HG03280 (cell line): ENCODE measurements around the gene ANXA6.
"Not testable (repeated sequence)": the region's sequence is repeated elsewhere in the genome, so short reads cannot be mapped to it uniquely, and the experiment has no call there.

Experiments used
- ATAC-seq: cut with Tn5 transposase; IDR thresholded peaks from one replicate; pipeline ENCODE4 v1.9.1; 2021; ENCODE audit warnings: mild to moderate bottlenecking, moderate library complexity; ENCODE audit not compliant: unreplicated experiment

ANXA6 gene

DNA sequence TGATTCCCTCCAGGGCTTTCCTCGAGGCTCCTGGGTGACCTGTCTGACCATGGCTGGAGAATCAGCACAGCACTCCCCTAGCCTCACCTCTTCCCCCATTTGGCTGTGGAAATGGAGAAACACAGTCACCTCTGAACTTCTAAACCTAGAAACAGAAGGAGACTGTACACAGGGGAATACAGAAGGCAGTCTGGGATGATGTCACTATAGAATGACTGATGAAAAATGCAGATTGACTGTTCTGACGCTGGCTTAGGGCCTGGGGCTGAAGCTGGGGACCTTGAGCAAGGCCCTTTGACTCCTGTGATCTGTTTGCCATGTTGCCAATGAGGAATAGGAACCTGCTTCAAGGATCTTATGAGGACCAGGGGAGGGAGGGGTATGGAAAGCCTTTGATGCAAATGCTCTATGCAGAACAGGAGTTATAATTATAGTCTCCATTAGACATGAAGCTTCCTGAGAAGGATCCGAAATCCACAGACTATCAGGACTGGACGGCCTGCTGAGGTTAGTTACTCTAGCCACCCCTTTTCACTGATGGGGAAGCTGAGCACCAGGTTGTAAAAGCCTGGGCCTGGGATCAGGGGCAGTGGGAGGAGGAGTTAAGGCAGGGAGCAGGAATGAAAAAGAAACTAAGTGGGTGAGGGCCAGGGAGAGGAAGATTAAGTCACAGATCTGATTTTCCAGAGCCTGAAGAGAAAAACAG is 24.4 kb upstream of the ANXA6 start:
- no peak for ATAC-seq

DNA sequence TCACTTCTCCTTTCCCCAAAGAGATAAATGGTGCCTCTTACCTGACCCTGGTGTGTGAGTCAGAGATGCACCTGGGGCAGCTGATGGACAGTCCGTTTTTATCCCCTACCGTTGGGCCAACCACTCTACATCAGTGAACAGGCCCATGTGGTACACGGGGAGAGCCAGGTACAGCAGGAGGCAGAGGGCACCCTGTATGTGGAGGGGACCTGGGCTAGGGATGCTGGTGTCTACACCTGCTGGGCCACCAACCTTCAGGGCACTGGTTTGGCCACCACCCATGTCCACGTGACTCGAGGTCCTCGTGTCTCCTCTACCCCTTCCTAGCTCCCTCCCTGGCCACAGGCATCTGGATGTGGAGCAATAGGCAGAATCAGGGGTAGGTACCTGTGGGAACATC is 22.7 kb upstream of the ANXA6 start:
- ATAC-seq = no peak

DNA sequence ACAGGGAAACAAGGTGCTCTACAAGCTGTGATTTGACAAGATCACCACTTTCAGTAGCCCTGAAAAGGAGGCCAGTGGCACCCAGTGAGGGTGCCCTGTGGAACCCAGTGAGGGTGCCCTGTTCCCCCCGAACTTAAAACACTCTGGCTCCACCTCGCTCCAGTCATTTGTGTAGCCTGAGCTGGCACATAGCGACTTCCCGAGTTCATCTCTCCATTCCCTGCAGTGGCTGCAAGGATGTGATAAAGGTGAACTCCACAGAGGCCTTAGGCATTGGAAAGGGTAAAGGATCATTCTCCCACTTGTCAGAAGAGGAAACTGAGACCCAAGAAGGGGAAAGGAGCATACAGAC is 21.9 kb upstream of the ANXA6 start:
- ATAC-seq = no peak

DNA sequence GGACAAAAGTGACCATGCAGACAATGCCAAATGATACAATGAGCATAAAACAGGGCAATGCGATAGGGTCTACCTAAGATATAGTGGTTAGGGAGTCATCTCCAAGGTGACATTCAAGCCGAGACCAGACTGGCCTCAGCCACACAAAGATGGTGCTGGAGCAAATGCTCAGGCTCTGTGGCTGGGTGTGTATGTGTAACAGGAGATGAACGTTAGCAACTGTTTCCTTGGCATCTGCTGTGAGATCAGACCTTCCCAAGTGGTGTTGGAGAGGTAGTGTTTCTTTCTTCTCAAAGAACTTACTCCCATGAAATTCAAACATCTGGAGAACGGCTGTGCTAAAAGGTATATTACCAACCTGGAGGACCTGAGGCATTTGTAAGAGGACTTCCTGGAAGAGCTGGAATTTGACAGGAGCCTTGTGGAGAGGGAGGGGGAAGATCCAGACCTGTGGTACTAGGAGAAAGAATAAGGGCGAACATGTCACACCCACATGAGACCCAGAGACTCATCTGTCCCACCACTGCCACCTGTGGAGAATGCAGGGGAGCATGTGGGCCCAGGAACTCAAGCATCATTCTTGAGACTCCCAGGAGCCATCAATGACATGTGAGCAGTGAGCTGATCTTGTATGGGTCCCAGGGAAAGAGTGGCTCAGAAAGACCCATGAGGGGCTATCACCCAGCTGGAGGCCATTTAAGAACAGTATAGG is 21.4 kb upstream of the ANXA6 start:
- ATAC-seq = no peak

DNA sequence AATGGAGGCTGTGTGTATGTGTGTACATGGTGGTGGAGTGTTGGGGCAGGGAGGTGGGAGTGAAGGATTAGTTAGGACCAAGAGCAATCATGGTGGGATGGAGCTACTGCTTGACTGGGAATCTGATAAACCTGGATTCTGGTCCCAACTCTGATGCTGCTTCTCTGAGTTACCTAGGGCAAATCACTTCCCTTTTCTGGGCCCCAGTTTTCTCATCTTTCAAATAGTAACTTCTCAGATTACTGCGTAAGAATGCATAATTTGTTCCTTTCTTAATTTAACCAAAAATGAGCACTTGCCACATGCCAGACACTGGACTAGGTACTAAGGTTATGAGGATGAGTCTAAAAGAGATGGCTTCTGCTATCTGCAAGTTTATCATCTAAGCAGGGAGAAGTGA is 20.8 kb upstream of the ANXA6 start:
- ATAC-seq = no peak

DNA sequence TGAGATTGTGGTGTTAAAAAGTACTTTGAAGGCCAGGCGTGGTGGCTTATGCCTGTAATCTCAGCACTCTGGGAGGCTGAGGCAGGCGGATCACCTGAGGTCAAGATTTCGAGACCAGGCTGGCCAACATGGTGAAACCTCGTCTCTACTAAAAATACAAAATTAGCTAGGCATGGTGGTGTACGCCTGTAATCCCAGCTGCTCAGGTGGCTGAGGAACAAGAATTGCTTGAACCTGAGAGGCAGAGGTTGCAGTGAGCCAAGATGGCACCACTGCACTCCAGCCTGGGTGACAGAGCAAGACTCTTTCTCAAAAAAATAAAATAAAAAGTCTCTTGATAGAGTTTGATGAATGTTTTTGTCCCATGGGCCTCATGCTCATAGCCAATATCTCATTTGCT is 18.7 kb upstream of the ANXA6 start:
- ATAC-seq = not testable (repeated sequence)

DNA sequence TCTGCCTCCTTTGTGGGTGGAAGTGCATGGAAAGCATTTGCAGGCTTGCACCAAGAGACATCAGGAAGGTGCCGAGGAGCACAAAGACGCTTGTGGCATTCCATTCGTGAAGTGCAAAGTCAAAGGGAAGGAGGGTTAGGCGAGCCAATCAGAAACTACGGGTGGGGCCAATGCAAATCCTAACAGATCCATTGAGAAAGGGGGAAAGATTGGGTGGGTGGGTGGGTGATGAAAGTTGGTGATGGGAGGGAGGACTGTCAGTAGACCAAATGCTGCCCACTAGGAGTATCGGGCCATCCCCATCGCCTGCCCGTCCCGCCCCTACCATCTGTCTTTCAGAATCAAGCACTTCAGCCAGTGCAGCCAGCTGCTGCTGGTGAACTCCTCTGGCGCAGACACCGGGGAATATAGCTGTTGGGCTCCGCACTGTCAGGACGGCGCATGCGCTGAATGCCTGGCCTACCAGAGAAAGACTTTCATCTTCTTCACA is 17.1 kb upstream of the ANXA6 start:
- no peak for ATAC-seq

DNA sequence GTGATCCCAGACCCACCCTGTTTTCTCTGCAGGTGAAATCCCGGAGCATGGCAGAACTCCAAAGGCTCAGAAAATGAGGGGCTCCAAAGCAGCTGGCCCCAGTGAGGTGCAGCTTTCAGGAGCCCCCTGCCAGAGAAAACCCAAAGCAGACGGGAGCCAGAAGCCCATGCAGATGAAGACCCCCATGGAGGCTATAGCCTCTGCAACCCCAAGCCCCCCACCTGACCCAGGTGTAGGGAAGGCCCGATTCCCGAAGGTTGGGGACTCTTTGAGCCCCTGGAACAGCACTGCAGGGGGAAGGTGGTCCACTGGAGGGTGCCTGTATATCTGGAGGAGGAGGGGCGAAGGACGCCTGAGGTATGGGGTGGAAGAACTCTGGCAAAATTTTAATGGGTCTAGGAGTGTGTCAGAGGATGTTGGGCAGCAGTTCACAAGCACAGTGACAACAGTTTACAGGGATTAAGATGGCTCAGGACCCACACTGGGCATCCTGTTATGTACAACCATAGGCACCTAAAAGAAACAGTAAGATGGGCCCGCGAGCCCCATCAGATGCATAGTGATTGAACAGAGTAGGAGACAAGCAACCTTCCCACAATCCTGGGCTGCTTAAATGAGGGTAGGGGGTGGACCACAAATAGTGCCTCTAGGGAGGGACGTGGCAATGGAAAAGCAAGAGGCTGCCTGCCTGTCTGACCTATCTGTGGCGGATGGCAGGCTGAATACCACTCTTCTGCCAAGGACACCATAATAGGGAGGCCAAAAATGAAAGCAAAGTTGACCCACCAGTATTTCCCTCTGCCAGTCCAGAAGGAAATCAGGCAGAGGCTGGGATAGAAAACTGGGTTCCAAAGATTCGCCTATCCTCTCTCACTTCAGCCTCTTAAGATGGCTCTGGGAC is 16.4 kb upstream of the ANXA6 start:
- no peak for ATAC-seq

DNA sequence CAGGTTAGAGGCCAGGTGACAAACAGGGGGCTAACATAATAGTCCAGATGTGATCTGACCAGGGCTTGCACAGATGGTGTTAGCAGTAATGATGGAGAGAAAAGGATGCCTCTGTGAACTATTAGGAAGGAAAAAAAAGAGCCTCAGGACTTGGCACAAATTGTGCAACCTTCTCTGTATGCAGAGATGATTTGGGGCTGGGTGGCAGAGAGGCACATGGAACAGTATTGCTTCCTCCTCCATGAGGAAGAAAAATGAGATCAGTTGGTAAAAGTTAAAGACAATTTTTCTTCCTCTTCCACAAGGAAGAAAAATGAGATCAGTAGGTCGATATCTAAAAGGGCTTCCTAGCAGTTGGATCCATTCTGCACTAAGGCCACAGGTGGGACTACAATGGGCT is 13.9 kb upstream of the ANXA6 start:
- no peak for ATAC-seq

DNA sequence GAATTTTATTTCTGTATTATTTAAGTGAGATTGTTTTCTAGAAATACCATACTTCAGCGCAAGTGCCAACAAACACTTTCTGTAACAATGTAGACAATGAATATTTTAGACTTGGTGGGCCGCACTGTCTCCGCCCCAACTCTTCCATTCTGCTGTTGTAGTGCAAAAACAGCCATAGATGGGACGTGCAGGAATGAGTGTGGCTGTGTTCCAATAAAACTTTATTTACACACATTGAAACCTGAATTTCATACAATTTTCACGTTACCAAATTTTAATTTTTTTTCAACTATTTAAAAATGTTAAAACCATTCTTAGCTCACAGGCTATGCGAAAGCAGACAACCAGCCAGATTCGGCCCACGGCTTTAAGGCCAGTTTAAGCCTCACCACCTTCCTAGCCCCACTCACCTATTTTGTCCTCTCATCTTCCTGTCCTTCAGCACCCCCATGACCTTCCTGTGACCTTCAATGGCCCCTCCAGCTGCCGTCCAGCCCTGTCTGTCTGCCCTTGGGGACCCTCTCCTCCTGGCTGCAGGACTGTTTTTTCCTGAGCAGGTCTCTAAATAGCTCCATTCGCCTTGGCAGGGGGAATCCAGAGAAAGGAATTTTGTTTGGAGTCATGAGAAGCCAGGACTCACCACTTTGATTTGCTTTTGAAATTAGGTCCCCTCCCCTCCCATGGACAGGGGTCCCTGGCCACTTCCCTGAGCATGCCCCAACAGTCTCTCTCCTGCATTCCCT is 11.2 kb upstream of the ANXA6 start:
- ATAC-seq = no peak

DNA sequence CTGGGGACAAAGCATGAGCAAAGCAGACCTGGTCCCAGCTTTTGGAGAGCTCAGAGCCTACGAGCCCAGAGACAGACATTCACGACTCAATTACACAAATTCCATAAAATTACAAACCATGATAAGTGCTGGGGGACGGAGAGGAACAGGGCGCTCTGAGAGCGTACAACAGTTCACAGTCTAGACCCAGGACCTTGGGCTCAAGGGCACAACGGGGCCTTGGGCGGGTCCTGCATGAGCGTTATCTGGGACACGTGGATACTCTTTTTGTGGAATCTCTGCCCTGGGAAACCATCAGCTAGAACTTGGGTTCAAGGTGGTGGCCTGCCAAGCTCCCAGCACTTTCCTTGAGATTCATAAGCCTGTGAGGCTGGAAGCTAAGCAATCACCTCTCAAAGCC is 9.4 kb upstream of the ANXA6 start:
- ATAC-seq = no peak

DNA sequence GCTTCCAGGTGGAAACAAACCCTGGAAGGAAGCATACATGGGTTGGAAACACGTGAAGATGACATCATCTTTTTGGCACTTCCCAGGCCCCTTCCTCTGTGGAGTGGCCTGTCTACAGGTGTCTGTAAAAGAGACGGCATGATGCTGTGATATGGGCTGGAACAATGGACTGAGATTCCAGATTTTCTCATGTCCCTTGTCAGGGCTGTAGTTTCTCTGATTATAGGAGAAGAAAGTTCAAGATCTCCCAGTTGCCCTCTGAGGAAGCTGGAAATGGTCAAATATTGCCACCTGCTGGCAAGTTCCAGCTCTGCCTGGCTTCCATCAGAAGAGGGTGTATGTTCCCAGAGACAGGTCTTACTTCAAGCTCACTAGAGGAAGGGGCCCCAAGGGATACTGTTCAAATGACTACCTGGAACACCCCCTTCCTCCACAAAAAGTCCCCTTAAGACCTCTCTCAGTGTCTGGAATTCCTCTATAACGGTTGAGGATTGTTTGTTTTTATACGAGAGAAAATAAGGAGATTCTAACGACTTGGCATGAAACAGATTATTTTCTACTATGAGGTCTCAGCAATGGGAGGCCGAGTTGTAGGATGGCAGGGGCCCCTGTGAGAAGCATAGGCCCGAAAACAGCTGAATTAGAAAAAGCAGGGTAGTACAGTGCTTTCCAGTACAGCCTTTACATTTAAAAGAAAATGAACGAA is 7.3 kb upstream of the ANXA6 start:
- peak; percentile 90 for ATAC-seq

DNA sequence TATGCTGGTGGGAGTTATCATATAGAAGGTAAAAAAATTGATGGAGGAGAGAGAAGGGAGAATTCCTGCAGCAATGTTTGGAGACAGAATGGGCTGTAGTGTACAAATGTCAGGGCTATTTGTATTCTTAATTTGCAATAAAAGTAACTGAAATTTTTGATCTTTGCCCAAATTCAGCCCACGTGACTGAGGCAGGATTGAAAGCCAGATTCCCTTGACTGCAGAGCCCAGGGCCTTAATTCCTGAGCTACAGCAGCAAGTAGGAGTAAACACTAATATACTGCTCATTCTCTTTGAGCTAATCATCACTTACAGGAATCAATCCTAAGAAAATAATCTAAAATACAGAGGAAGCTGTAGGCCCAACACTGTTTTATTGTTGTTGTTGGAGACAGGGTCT is 5.2 kb upstream of the ANXA6 start:
- ATAC-seq = no peak

DNA sequence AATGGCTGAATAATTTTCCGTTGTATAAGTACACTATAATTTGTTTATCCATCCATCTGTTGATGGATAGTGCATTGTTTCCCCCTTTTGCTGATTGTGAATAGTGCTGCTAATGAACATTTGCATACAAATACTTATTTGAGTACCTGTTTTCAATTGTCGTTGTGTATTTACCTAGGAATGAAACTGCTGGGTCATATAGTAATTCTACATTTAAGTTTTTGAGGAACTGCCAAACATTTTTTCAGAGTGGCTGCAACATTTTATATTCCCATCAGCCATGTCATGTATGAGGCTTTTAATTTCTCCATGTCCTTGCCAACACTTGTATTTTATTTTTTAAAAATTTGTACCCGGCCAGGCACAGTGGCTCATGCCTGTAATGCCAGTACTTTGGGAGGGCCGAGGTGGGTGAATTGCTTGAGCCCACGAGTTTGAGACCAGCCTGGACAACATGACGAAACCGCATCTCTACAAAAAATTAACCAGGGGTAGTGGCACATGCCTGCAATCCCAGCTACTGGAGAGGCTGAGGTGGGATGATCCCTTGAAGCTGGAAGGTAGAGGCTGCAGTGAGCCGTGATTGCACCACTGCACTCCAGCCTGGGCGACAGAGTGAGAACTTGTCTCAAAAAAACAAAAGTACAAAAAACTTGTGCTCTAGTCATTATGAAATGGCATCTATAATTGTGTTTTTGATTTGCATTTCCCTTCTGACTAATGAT is 2.2 kb upstream of the ANXA6 start:
- ATAC-seq = peak; percentile 34

DNA sequence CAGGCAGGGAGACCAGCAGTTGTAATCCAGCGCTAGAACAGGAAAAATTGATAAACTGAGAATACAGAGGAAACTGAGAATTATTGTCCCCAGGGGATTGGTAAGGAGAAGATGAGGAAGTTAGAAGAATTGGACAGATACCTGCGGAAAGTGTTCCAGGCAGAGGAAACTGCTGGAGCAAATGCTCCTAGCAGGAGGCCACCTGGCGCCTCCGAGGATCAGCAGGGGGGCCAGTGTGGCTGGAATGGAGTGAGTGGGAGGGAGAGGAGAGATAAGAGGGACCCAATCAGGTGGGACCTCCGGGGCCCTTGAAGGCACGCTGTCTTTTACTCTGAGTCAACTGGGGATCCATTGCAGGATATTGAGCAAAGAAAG is 695 bp upstream of the ANXA6 start:
- ATAC-seq = no peak

DNA sequence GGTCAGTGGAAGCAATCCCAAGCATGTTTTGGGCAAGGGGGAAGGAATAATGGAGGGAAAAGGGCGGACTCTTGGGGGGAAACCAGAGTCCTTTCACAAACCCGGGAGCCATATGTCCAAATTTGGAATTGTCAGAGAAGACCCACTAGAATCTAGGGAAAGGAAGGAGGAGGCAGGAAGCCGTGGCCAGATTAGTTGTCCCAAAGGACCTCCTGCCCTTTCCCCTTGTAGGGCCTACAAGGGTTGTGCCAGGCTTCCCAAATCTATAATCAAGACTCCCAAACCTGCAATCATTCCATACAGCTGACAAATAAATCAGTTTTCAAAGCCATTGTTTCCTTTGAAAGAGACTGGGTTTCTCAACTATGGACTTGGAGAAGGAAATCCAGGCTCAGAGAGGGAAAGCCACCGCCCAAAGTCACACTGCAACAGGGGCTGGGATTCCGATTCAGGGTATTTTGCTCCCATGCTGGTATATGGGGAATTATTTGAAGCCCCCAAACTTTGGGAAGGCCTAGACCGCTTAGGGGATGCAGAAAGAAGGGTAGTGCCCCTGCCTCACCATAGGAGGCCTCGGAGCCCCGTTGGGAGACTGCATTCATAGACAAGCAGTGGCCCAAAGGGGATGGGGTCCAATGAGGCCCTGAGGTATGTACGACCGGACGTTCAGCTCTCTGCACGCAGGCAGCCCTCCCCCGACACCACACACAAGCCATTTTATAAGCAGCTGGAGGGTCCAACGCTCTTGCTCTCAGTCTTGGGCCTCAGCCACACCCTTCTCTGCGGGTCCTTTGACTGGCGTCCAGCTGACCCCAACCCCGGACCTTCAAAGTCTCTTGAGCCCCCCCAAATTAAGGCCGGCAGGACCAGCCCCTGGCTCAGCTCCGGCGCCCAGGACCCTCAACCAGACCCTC is 815 bp downstream of the ANXA6 start:
- no peak for ATAC-seq

DNA sequence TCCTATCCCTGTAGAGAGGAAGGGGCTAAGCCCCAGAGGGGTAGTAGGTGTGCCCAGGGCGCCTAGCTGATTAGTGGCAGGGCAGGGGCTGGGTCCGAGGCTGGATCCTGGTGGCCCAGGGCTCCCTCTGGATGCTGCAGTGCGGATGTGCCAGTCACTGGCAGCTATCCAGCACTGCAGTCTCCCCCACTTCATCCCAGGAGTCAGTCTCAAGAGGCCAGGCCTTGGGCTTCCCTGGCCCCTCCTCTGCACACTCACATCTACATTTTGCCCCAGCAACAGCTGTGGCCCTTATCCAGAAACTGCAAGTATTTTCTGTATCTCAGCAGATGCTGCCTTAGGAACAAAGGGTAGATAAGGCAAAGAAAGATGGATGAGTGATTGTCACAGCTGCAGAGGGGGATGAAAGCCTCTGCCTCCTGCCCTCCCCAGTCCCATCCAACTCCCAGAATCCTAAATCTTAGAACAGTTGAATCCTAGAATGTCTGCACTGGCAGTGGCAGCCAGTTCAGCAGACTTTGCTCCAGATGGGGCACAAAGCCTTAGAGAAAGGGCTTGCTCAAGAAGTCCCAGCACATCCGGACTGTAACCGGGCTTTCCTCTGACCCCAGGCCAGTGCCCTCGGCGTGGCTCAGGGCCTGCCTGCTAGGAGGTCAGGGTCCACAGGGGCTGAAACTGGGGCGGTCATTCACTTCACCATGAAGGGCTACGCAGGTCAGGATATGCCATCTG is 1.6 kb downstream of the ANXA6 start:
- ATAC-seq = peak; percentile 30
